SW480 (cell line): ENCODE measurements around the gene ADGRV1.
"Not testable (repeated sequence)": the region's sequence is repeated elsewhere in the genome, so short reads cannot be mapped to it uniquely, and the experiment has no call there.

Experiments used
- DNase-seq: peaks from one replicate; pipeline ENCODE4 v3.0.0-alpha.2; 2016; ENCODE audit warnings: low spot score

ADGRV1 gene

DNA sequence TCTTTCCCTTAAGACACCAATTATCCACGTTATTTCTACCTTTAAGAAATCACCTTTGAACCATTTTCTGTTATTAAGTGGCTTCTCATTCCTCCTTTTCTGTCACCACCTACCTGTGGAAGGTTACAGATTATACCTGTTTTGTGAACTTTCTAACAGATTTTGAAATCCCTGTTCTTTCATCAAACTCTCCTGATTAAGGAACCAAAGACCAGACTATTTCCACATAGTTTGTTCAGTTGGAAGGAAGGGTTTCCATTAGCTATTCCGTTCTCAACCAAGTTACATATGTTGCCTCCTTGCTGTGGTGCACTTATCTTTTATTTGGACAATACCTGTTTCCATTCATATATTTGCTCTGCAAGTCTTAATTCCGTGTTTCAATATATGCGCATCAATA, 343.6 kb downstream of the ADGRV1 start:
- DNase-seq, result no peak

DNA sequence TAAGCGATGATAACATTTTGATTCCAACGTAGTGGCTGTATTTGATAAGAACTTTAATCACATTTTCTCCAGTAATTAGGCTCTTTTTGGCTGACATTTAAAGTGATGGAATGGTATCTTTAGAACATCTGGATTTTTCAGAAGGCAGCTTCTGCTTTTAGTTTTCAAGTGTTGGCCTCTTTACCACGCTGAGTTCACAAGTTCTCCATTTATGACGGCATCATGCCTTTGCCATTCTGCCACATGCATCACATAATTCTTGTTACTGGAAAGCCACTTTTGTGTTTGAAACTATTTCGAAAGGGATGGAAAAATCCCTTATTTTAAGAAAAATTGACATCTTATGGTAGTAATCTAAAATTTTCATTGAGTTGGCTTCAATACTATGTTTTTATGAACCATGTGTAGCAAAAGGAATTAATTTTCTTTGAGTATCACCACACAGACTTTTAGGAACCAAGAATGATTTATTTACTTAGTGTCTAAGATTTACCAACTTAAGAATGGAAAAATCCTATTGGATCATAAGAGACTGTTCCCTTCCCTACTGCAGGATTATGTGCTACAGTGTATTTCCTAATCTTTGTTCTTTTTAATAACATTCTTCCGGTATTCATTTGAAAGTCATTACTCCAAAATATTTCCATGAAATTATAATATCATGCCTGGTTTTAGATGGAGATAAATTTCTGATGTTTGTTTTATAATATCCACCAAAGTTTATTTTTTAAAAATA, 344.2 kb downstream of the ADGRV1 start:
- no peak for DNase-seq

- no peak for DNase-seq
Measured at GRCh38 chr5:90909101-90909503, 350.5 kb downstream of the ADGRV1 start.

- DNase-seq, result no peak
Measured at GRCh38 chr5:90909940-90910339, 351.3 kb downstream of the ADGRV1 start.

- DNase-seq, result no peak
Measured at GRCh38 chr5:90911169-90911568, 352.6 kb downstream of the ADGRV1 start.

DNA sequence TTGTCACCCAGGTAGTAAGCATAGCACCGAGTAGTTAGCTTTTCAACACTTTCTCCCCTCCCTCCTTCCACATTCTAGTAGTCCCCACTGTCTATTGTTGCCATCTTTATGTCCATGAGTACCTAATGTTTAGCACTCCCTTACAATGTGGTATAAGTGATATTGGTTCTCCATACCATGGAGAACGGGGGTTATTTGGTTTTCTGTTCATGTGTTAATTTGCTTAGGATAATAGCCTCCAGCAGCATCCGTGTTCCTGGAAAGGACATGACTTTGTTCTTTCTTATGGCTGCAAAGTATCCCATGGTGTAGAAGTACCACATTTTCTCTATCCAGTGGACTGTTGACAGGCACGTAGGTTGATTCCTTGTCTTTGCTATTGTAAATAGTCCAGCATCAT, 353.9 kb downstream of the ADGRV1 start:
- DNase-seq, result no peak

- no peak for DNase-seq
Measured at GRCh38 chr5:90915393-90915792, 356.8 kb downstream of the ADGRV1 start.

GRCh38 chr5:90916947-90917800, 358.6 kb downstream of the ADGRV1 start:
- DNase-seq, result no peak

DNA sequence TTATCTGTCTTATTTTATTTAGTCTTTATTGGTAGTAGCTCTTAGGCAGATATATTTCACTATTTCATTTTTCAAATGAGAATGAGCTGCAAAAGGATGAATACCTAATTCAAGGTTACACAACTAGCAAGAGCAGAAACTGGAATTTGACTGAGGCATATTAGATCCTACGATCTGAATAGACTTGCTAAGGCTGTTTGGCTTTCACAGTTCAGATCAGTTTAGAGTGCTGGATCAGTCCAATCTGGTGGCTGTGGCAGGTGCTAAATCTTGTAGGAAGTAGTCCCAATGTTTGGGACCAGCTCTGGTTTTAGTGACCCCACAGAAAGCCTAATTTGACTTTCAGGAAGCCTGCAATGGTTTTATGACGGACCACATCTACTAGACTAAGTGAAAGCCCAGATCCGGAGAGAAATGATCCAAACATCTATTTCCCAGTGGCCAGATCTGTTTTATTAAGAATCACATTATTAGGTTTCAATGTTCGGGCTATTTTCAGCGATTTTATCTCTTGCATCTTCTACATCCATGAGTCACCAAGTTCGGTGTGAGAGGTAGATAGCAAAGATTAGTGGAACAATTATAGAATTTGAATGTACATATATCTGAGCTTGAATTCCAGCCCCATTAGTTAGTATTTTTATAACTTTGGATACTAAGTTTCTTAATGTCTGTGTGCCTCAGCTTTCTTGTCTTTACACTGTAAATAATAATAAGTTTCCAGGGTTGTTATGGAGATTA, 359.5 kb downstream of the ADGRV1 start:
- no peak for DNase-seq

DNA sequence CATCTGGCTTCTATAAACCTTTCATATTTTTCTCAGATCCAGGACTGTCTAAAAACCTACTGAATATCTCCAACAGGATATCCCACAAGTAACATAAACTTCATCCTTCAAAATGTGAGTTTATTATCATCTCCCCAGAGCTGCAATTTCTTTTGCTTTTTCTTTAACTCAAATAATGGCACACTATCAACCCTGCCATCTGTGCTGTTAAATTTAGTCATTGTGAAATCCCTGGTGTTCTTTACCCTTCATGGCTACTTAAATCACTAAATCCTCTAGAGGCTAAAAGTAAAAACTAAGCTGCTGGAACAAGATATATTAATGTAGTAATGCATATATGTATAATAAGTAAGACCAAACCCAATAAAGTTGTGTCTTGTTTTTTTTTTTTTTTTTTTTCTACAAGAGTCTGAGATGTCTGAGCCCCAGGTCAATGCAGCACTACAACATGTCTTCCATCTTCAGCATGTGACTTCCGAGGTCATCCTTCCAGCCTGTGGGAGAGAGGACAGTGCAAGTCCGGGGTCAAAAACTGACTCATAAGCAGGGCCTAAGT, 362.9 kb downstream of the ADGRV1 start:
- no peak for DNase-seq

DNA sequence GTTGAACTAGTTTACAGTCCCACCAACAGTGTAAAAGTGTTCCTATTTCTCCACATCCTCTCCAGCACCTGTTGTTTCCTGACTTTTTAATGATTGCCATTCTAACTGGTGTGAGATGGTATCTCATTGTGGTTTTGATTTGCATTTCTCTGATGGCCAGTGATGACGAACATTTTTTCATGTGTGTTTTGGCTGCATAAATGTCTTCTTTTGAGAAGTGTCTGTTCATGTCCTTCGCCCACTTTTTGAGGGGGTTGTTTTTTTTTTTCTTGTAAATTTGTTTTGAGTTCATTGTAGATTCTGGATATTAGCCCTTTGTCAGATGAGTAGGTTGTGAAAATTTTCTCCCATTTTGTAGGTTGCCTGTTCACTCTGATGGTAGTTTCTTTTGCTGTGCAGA, 365.6 kb downstream of the ADGRV1 start:
- DNase-seq, result not testable (repeated sequence)

DNA sequence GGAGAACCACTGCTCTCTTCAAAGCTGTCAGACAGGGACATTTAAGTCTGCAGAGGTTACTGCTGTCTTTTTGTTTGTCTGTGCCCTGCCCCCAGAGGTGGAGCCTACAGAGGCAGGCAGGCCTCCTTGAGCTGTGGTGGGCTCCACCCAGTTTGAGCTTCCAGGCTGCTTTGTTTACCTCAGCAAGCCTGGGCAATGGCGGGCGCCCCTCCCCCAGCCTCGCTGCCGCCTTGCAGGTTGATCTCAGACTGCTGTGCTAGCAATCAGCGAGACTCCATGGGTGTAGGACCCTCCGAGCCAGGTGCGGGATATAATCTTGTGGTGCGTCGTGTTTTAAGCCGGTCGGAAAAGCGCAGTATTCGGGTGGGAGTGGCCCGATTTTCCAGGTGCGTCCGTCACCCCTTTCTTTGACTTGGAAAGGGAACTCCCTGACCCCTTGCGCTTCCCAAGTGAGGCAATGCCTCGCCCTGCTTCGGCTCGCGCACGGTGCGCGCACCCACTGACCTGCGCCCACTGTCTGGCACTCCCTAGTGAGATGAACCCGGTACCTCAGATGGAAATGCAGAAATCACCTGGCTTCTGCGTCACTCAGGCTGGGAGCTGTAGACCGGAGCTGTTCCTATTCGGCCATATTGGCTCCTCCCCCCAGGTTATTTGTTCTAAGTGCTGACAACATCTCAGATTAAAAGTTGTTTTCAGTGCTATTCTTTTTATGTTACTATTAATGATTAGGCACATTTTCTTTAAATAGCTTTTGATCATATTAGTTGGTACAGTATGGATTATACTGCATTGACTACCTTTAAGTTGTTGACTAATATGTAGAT, 370.6 kb downstream of the ADGRV1 start:
- not testable (repeated sequence) for DNase-seq

DNA sequence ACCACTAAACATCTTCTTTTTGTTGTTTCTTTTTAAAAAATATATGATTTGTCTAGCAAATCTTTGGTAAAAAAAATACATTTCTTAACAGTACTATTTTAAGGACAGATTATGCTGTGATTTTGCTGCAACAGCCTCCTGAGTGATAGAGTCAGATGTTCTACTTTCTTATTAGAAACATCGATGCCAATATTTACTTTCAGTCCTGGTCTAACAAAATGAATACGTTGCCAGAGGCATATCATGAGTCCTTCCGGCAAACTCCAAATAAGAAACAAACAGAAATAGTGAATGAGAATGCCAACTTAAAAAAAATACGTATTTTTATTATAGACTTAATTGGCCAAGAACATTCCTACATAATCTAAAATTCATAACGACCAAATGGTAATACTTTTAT, 371.5 kb downstream of the ADGRV1 start:
- no peak for DNase-seq

DNA sequence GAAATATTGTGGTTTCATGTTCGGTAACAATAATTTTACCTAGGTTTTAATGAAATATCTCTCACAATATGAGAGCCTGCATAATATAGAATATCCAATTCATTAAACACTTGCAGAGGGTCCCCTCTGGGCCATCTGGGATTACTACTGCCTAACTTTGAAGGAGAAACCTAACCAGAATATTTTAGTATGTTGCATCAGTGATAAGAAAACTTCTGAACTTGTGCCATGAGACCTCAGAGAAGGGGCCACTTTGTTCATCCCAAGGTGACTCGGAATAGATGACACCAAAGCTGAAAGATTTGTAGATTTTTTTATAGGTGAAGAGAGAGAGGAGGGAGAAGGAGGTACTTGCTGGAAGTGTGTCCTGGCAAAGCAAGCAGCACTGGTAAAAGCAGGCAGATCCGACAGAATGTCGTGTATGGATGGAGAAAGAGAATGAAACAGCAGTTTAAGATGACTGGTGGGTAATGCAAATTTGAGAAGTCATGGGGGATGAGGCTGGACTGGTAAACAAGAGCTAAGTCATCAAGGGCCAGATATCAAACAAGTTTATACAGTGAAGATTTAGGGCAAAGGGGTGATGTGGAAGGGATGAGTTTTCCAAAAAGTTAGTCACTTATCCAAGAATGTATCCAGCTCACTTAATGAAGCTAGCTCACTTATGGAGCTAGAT, 372.3 kb downstream of the ADGRV1 start:
- no peak for DNase-seq

GRCh38 chr5:90932052-90932699, 373.6 kb downstream of the ADGRV1 start:
- DNase-seq, result peak; percentile 39

GRCh38 chr5:90933298-90933697, 374.7 kb downstream of the ADGRV1 start:
- no peak for DNase-seq

DNA sequence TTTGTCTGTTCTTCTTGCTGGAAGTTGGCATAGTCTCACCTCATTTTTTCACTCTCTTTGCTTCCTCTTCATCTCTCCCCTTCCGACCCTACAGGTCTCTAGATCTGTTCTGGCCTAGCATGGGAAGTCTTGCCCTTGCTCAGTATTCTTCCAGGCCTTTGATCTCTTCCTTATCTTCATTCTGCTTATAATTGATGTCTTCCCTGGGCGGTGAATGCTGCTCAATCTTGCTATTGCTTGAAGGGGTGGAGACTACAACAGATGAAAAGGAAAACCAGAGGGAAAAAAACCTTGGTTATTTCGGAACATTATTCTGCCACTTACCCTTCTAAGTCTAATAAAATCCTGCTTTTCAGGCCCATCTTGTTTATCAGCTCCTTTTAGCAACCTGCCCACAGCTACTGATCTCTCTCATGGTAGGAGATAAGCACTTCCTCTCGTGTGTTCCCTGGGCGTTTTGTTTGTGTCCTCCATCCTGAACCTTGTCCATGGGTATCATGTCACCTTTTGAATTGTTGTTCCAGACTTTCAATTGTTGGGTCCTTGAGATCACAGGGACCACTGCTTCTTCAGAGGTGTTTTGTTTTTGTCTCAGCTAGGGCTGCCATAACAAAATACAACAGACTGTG, 375.6 kb downstream of the ADGRV1 start:
- DNase-seq, result no peak

DNA sequence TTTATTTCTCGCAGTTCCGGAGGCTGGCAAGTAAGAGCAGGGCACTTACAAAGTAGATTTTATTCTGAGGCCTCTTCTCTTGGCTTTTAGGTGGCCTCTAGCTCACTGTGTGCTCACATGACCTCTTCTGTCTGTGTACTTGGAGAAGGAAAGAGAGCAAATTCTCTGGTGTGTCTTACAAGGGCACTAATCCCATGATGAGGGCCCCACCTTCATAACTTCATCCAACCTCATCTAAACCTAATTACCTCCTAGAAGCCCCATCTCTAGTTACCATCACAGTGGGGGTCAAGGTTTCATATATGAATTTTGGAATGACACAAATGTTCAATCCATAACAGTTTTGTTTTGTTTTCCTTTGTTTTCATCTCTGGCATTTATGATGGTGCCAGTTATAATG, 376.1 kb downstream of the ADGRV1 start:
- no peak for DNase-seq

GRCh38 chr5:90939211-90939610, 380.6 kb downstream of the ADGRV1 start:
- no peak for DNase-seq
